ENCODE data around the gene MYRFL.

Gene MYRFL

GRCh38 chr12:69866698-69867097 is 41.7 kb downstream of the MYRFL start:
- Histone ChIP-seq H3K36me3 (ENCODE audit: insufficient read depth) (no peaks in the 10 kb centered on the region), H3K9ac (no peak overlapping the region), H3K27me3 (ENCODE audit: insufficient read depth, low read depth) (no peaks in the 10 kb centered on the region), H3K4me2 (no peak overlapping the region), H3K4me3 (IDR thresholded peaks at IDR 0.05; ENCODE audit: insufficient read depth, low read depth, low read length) (no peak overlapping the region), H4K20me1 (ENCODE audit: insufficient read depth) (no peaks in the 10 kb centered on the region), H3K4me1 (ENCODE audit: low read depth, poor library complexity, severe bottlenecking) (peaks cover 8% of the 10 kb centered on the region), H3K79me2 (ENCODE audit: insufficient read depth, low read depth) (no peaks in the 10 kb centered on the region), H2AFZ (ENCODE audit: low read depth) (no peak overlapping the region), H3K27ac (no peak overlapping the region)
- no peak for TF ChIP-seq CTCF (conservative IDR thresholded peaks at IDR 0.05; ENCODE audit: low read depth, low read length)

DNA sequence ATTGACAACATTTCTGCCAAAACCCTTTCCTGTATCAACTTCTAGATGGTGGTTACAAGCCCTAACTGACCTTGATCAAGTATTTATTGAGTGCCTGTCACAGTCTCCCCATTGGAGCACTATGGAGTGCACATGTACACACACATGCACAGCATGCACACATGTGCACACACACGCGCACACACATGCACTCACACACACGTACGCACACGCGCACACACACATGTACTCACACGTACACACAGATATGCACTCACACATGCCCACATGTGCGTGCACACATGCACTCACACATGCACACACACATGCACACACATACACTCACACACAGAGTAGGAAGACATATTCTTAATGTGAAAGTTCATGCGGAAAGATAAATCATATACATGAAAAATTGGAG is 43.7 kb downstream of the MYRFL start:
- Histone ChIP-seq H3K4me1 (ENCODE audit: low read depth, poor library complexity, severe bottlenecking) (peaks cover 8% of the 10 kb centered on the region), H3K27ac (no peak overlapping the region), H3K27me3 (ENCODE audit: insufficient read depth, low read depth) (no peaks in the 10 kb centered on the region), H2AFZ (ENCODE audit: low read depth) (no peak overlapping the region), H3K4me3 (IDR thresholded peaks at IDR 0.05; ENCODE audit: insufficient read depth, low read depth, low read length) (no peak overlapping the region), H3K36me3 (ENCODE audit: insufficient read depth) (no peaks in the 10 kb centered on the region), H3K79me2 (ENCODE audit: insufficient read depth, low read depth) (no peaks in the 10 kb centered on the region), H4K20me1 (ENCODE audit: insufficient read depth) (no peaks in the 10 kb centered on the region), H3K9ac (no peak overlapping the region), H3K4me2 (no peak overlapping the region)
- TF ChIP-seq CTCF (conservative IDR thresholded peaks at IDR 0.05; ENCODE audit: low read depth, low read length): no peak

- H3K4me3 ChIP-seq (IDR thresholded peaks at IDR 0.05; ENCODE audit: insufficient read depth, low read depth, low read length): no peak overlapping the region
- no peaks in the 10 kb centered on the region for H3K4me1 ChIP-seq (ENCODE audit: low read depth, poor library complexity, severe bottlenecking)
- H4K20me1 ChIP-seq (ENCODE audit: insufficient read depth): no peaks in the 10 kb centered on the region
- H3K27me3 ChIP-seq (ENCODE audit: insufficient read depth, low read depth): no peaks in the 10 kb centered on the region
- H3K9ac ChIP-seq: no peak overlapping the region
- no peaks in the 10 kb centered on the region for H3K36me3 ChIP-seq (ENCODE audit: insufficient read depth)
- H2AFZ ChIP-seq (ENCODE audit: low read depth): no peak overlapping the region
- H3K4me2 ChIP-seq: no peak overlapping the region
- TF ChIP-seq CTCF (conservative IDR thresholded peaks at IDR 0.05; ENCODE audit: low read depth, low read length): no peak
- no peak overlapping the region for H3K27ac ChIP-seq
- no peaks in the 10 kb centered on the region for H3K79me2 ChIP-seq (ENCODE audit: insufficient read depth, low read depth)
Observed at GRCh38 chr12:69872804-69873203, 47.8 kb downstream of the MYRFL start.

- Histone ChIP-seq H2AFZ (ENCODE audit: low read depth) (no peak overlapping the region), H3K27ac (no peak overlapping the region), H3K36me3 (ENCODE audit: insufficient read depth) (no peaks in the 10 kb centered on the region), H3K4me2 (no peak overlapping the region), H4K20me1 (ENCODE audit: insufficient read depth) (no peaks in the 10 kb centered on the region), H3K79me2 (ENCODE audit: insufficient read depth, low read depth) (no peaks in the 10 kb centered on the region), H3K4me3 (IDR thresholded peaks at IDR 0.05; ENCODE audit: insufficient read depth, low read depth, low read length) (no peak overlapping the region), H3K27me3 (ENCODE audit: insufficient read depth, low read depth) (no peaks in the 10 kb centered on the region), H3K4me1 (ENCODE audit: low read depth, poor library complexity, severe bottlenecking) (no peaks in the 10 kb centered on the region), H3K9ac (no peak overlapping the region)
- TF ChIP-seq CTCF (conservative IDR thresholded peaks at IDR 0.05; ENCODE audit: low read depth, low read length): no peak
Observed at GRCh38 chr12:69873429-69873828, 48.4 kb downstream of the MYRFL start.

GRCh38 chr12:69874606-69875005 is 49.6 kb downstream of the MYRFL start:
- Histone ChIP-seq H2AFZ (ENCODE audit: low read depth) (no peak overlapping the region), H3K9ac (no peak overlapping the region), H3K36me3 (ENCODE audit: insufficient read depth) (no peaks in the 10 kb centered on the region), H3K27ac (no peak overlapping the region), H3K4me3 (IDR thresholded peaks at IDR 0.05; ENCODE audit: insufficient read depth, low read depth, low read length) (no peak overlapping the region), H3K79me2 (ENCODE audit: insufficient read depth, low read depth) (no peaks in the 10 kb centered on the region), H4K20me1 (ENCODE audit: insufficient read depth) (no peaks in the 10 kb centered on the region), H3K27me3 (ENCODE audit: insufficient read depth, low read depth) (no peaks in the 10 kb centered on the region), H3K4me2 (no peak overlapping the region), H3K4me1 (ENCODE audit: low read depth, poor library complexity, severe bottlenecking) (peaks cover under 1% of the 10 kb centered on the region)
- TF ChIP-seq CTCF (conservative IDR thresholded peaks at IDR 0.05; ENCODE audit: low read depth, low read length): no peak
